ENCODE results near the gene TMEM151B.

Gene TMEM151B

GRCh38 chr6:44271406-44271723 is 1.1 kb downstream of the TMEM151B start:
- no peaks in the 10 kb centered on the region for H3K79me2 ChIP-seq (ENCODE audit: low read length)
- no peak overlapping the region for H3K4me3 ChIP-seq (ENCODE audit: low read length)
- no peaks in the 10 kb centered on the region for H3K9me2 ChIP-seq (replicated peaks; ENCODE audit: insufficient read depth, low read length)
- H4K20me1 ChIP-seq (ENCODE audit: insufficient read depth, low read length) = no peaks in the 10 kb centered on the region
- DNase-seq = no peak
- H3F3A ChIP-seq (ENCODE audit: insufficient read depth, low read length) = peaks cover 7% of the 10 kb centered on the region
- H3K4me1 ChIP-seq (ENCODE audit: low read length) = peaks cover 8% of the 10 kb centered on the region
- H3K4me2 ChIP-seq (ENCODE audit: low read depth, low read length) = no peak overlapping the region
- no peaks in the 10 kb centered on the region for H3K9me3 ChIP-seq (replicated peaks; ENCODE audit: insufficient read depth, low read length)
- no peaks in the 10 kb centered on the region for H3K36me3 ChIP-seq (replicated peaks; ENCODE audit: insufficient read depth, low read length)
- H3K9ac ChIP-seq (ENCODE audit: low read length) = no peak overlapping the region
- H3K27ac ChIP-seq (ENCODE audit: low read length) = no peak overlapping the region
- no peak overlapping the region for H2AFZ ChIP-seq (ENCODE audit: low read length)
- H3K27me3 ChIP-seq (replicated peaks; ENCODE audit: insufficient read depth, low read length) = peaks cover 54% of the 10 kb centered on the region
- TF ChIP-seq CTCF (IDR thresholded peaks at IDR 0.05; ENCODE audit: low read length) (no peak), EZH2 (optimal IDR thresholded peaks at IDR 0.05; ENCODE audit: low read depth, low read length) (no peak), EZH2phosphoT487 (IDR thresholded peaks at IDR 0.05; ENCODE audit: low read length) (no peak)

GRCh38 chr6:44271914-44272313 is 1.7 kb downstream of the TMEM151B start:
- TF ChIP-seq CTCF (IDR thresholded peaks at IDR 0.05; ENCODE audit: low read length) (no peak), EZH2 (optimal IDR thresholded peaks at IDR 0.05; ENCODE audit: low read depth, low read length) (no peak), EZH2phosphoT487 (IDR thresholded peaks at IDR 0.05; ENCODE audit: low read length) (no peak)
- H4K20me1 ChIP-seq (ENCODE audit: insufficient read depth, low read length) = no peaks in the 10 kb centered on the region
- H2AFZ ChIP-seq (ENCODE audit: low read length) = no peak overlapping the region
- H3K9me3 ChIP-seq (replicated peaks; ENCODE audit: insufficient read depth, low read length) = no peaks in the 10 kb centered on the region
- no peaks in the 10 kb centered on the region for H3K9me2 ChIP-seq (replicated peaks; ENCODE audit: insufficient read depth, low read length)
- no peak for DNase-seq
- H3K4me2 ChIP-seq (ENCODE audit: low read depth, low read length) = no peak overlapping the region
- no peak overlapping the region for H3K9ac ChIP-seq (ENCODE audit: low read length)
- peaks cover 4% of the 10 kb centered on the region; the same call in 1 of the 2 replicates for H3K4me1 ChIP-seq (ENCODE audit: low read length)
- H3K27ac ChIP-seq (ENCODE audit: low read length) = no peak overlapping the region
- no peaks in the 10 kb centered on the region for H3K36me3 ChIP-seq (replicated peaks; ENCODE audit: insufficient read depth, low read length)
- H3K4me3 ChIP-seq (ENCODE audit: low read length) = no peak overlapping the region
- no peaks in the 10 kb centered on the region for H3K79me2 ChIP-seq (ENCODE audit: low read length)
- peaks cover 58% of the 10 kb centered on the region for H3K27me3 ChIP-seq (replicated peaks; ENCODE audit: insufficient read depth, low read length)
- peaks cover 1% of the 10 kb centered on the region for H3F3A ChIP-seq (ENCODE audit: insufficient read depth, low read length)

- H3F3A ChIP-seq (ENCODE audit: insufficient read depth, low read length) = no peaks in the 10 kb centered on the region
- H2AFZ ChIP-seq (ENCODE audit: low read length) = no peak overlapping the region
- peaks cover 4% of the 10 kb centered on the region; the same call in 1 of the 2 replicates for H3K4me1 ChIP-seq (ENCODE audit: low read length)
- peaks cover 65% of the 10 kb centered on the region for H3K27me3 ChIP-seq (replicated peaks; ENCODE audit: insufficient read depth, low read length)
- H3K4me2 ChIP-seq (ENCODE audit: low read depth, low read length) = no peak overlapping the region
- no peaks in the 10 kb centered on the region for H4K20me1 ChIP-seq (ENCODE audit: insufficient read depth, low read length)
- H3K9me2 ChIP-seq (replicated peaks; ENCODE audit: insufficient read depth, low read length) = no peaks in the 10 kb centered on the region
- no peak overlapping the region for H3K4me3 ChIP-seq (ENCODE audit: low read length)
- H3K9me3 ChIP-seq (replicated peaks; ENCODE audit: insufficient read depth, low read length) = no peaks in the 10 kb centered on the region
- TF ChIP-seq CTCF (IDR thresholded peaks at IDR 0.05; ENCODE audit: low read length) = no peak
- TF ChIP-seq EZH2 (optimal IDR thresholded peaks at IDR 0.05; ENCODE audit: low read depth, low read length) = no peak
- no peak for TF ChIP-seq EZH2phosphoT487 (IDR thresholded peaks at IDR 0.05; ENCODE audit: low read length)
- no peak for DNase-seq
- H3K79me2 ChIP-seq (ENCODE audit: low read length) = no peaks in the 10 kb centered on the region
- no peak overlapping the region for H3K27ac ChIP-seq (ENCODE audit: low read length)
- no peaks in the 10 kb centered on the region for H3K36me3 ChIP-seq (replicated peaks; ENCODE audit: insufficient read depth, low read length)
- H3K9ac ChIP-seq (ENCODE audit: low read length) = no peak overlapping the region
These were observed 2.3 kb downstream of the TMEM151B start for GRCh38 chr6:44272529-44272928.

All from MM.1S (cell line).